ENCODE results near the gene AUTS2. TPM values are rescaled to one million over a fixed set of nuclear protein-coding genes. Genes with fewer than 3 reads are reported as not detected.

AUTS2 gene
- polyA plus RNA-seq, 1 donor (not counting 4 experiments of a cell fraction or from before 2014, with no cell fraction given): 4.7 TPM

GRCh38 chr7:70148997-70149396 lies 550.7 kb downstream of the AUTS2 start:
- Histone ChIP-seq H3K79me2 (ENCODE audit: control insufficient read depth, insufficient read depth, low read length) (no peaks in the 10 kb centered on the region), H3K9me3 (ENCODE audit: control insufficient read depth, low read depth, low read length) (no peaks in the 10 kb centered on the region), H4K20me1 (ENCODE audit: control insufficient read depth, extremely low read depth, insufficient read depth, low read length) (no peaks in the 10 kb centered on the region), H2AFZ (ENCODE audit: control insufficient read depth, low read length) (no peak overlapping the region), H3K4me3 (ENCODE audit: control insufficient read depth in 2 of 3, extremely low read depth in 1 of 3, insufficient read depth in 2 of 3, low read depth in 1 of 3, low read length in 3 of 3) (no peak overlapping the region), H3K9ac (ENCODE audit: control insufficient read depth, extremely low read depth, insufficient read depth, low read length) (no peak overlapping the region), H3K9me1 (ENCODE audit: control insufficient read depth, extremely low read depth, insufficient read depth, low read length) (no peaks in the 10 kb centered on the region), H3K27me3 (ENCODE audit: control insufficient read depth, extremely low read depth, insufficient read depth, low read length) (no peaks in the 10 kb centered on the region), H3K27ac (ENCODE audit: control insufficient read depth, insufficient read depth, low read length) (no peak overlapping the region), H3K4me1 (ENCODE audit: control insufficient read depth, extremely low read depth, insufficient read depth, low read length) (no peaks in the 10 kb centered on the region), H3K36me3 (ENCODE audit: control insufficient read depth in 2 of 2, extremely low read depth in 1 of 2, insufficient read depth in 2 of 2, low read length in 2 of 2) (no peaks in the 10 kb centered on the region), H3K4me2 (ENCODE audit: control insufficient read depth, extremely low read depth, insufficient read depth, low read depth, low read length) (no peak overlapping the region)
- no peak for FAIRE-seq
- TF ChIP-seq CTCF (optimal IDR thresholded peaks at IDR 0.05 in 1 of 3, IDR thresholded peaks at IDR 0.05 in 1 of 3, conservative IDR thresholded peaks at IDR 0.05 in 1 of 3; ENCODE audit: extremely low read depth in 1 of 3, insufficient read depth in 2 of 3, low read length in 3 of 3) (no peak), EZH2 (IDR thresholded peaks at IDR 0.05; ENCODE audit: low read length) (no peak)
- no peak for DNase-seq (ENCODE audit: low read depth, low spot score)
- dilution Hi-C loops (cut with MboI; ENCODE audit: extremely low pct_ligation_motif_present, low sequenced_read_pairs): no loop called here

- no peaks in the 10 kb centered on the region for H3K9me1 ChIP-seq (ENCODE audit: control insufficient read depth, extremely low read depth, insufficient read depth, low read length)
- no peaks in the 10 kb centered on the region for H3K79me2 ChIP-seq (ENCODE audit: control insufficient read depth, insufficient read depth, low read length)
- H3K27me3 ChIP-seq (ENCODE audit: control insufficient read depth, extremely low read depth, insufficient read depth, low read length): no peaks in the 10 kb centered on the region
- no peaks in the 10 kb centered on the region for H4K20me1 ChIP-seq (ENCODE audit: control insufficient read depth, extremely low read depth, insufficient read depth, low read length)
- no peak overlapping the region for H3K9ac ChIP-seq (ENCODE audit: control insufficient read depth, extremely low read depth, insufficient read depth, low read length)
- H3K27ac ChIP-seq (ENCODE audit: control insufficient read depth, insufficient read depth, low read length): no peak overlapping the region
- DNase-seq (ENCODE audit: low read depth, low spot score) (no peak), FAIRE-seq (no peak)
- H3K36me3 ChIP-seq (ENCODE audit: control insufficient read depth in 2 of 2, extremely low read depth in 1 of 2, insufficient read depth in 2 of 2, low read length in 2 of 2): no peaks in the 10 kb centered on the region
- no peak overlapping the region for H3K4me2 ChIP-seq (ENCODE audit: control insufficient read depth, extremely low read depth, insufficient read depth, low read depth, low read length)
- H3K9me3 ChIP-seq (ENCODE audit: control insufficient read depth, low read depth, low read length): no peaks in the 10 kb centered on the region
- TF ChIP-seq EZH2 (IDR thresholded peaks at IDR 0.05; ENCODE audit: low read length) (no peak), CTCF (optimal IDR thresholded peaks at IDR 0.05 in 1 of 3, IDR thresholded peaks at IDR 0.05 in 1 of 3, conservative IDR thresholded peaks at IDR 0.05 in 1 of 3; ENCODE audit: extremely low read depth in 1 of 3, insufficient read depth in 2 of 3, low read length in 3 of 3) (no peak)
- dilution Hi-C loops (cut with MboI; ENCODE audit: extremely low pct_ligation_motif_present, low sequenced_read_pairs): no loop called here
- no peaks in the 10 kb centered on the region for H3K4me1 ChIP-seq (ENCODE audit: control insufficient read depth, extremely low read depth, insufficient read depth, low read length)
- H3K4me3 ChIP-seq (ENCODE audit: control insufficient read depth in 2 of 3, extremely low read depth in 1 of 3, insufficient read depth in 2 of 3, low read depth in 1 of 3, low read length in 3 of 3): no peak overlapping the region
- no peak overlapping the region for H2AFZ ChIP-seq (ENCODE audit: control insufficient read depth, low read length)
Measured at GRCh38 chr7:70152313-70152712, 554.0 kb downstream of the AUTS2 start.
